Measurements from ENCODE around the gene IL17F.

IL17F gene

GRCh38 chr6:52195886-52196285, 48.4 kb downstream of the IL17F start:
- DNase-seq (ENCODE audit: insufficient read length, low spot score), result no peak
- FAIRE-seq, result no peak

GRCh38 chr6:52191824-52192223, 52.5 kb downstream of the IL17F start:
- no peak for FAIRE-seq
- DNase-seq (ENCODE audit: insufficient read length, low spot score), result no peak

GRCh38 chr6:52190409-52190808, 53.9 kb downstream of the IL17F start:
- FAIRE-seq, result peak; percentile 54
- no peak for DNase-seq (ENCODE audit: insufficient read length, low spot score)

- FAIRE-seq (no peak), DNase-seq (ENCODE audit: insufficient read length, low spot score) (no peak)
Measured at GRCh38 chr6:52189974-52190373, 54.3 kb downstream of the IL17F start.

GRCh38 chr6:52187098-52187497, 57.2 kb downstream of the IL17F start:
- DNase-seq (ENCODE audit: insufficient read length, low spot score) (no peak), FAIRE-seq (no peak)
